ENCODE results near the gene MAN2A2. TPM values are rescaled to one million over a fixed set of nuclear protein-coding genes. Genes with fewer than 3 reads are reported as not detected.

Gene MAN2A2
- total RNA-seq, 1 donor from 2014 or later, result 90.4 TPM

GRCh38 chr15:90876512-90877170 is 26.5 kb upstream of the MAN2A2 start:
- no peak overlapping the region for H3K27ac ChIP-seq
- H3K4me1 ChIP-seq, result peaks cover 5 to 19% of the 10 kb centered on the region in 2 donors
- intact Hi-C loops (cut with DNase I), result no loop called here
- TF ChIP-seq CTCF (IDR thresholded peaks at IDR 0.05), result no peak
- H3K36me3 ChIP-seq, result peaks cover 60 to 62% of the 10 kb centered on the region in 2 donors
- H3K27me3 ChIP-seq, result no peaks in the 10 kb centered on the region
- no peaks in the 10 kb centered on the region for H3K9me3 ChIP-seq
- DNase-seq (ENCODE audit: low spot score in 2 of 2), result no peak
- no peak overlapping the region for H3K4me3 ChIP-seq

DNA sequence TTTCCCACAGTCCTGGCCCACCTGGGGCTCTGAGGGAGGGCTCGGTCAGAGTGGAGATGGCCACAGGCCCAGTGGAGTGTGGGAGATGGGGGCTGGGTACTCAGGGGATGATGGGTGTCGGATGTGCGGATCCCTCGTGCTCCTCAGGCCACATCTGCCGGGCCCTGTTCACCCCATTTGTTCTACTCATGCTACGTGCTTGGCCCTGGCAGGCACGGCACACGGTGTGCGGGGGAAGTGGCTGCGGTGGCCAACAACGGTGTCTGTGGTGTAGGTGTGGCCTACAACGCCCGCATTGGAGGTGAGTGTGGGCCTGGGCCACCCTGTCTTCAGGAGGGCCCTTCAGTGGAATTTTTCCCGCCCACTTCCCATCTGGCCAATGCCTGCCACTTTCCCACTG is 25.8 kb upstream of the MAN2A2 start:
- intact Hi-C loops (cut with DNase I), result no loop called here
- Histone ChIP-seq H3K36me3 (peaks cover 66 to 69% of the 10 kb centered on the region in 2 donors), H3K27me3 (no peaks in the 10 kb centered on the region), H3K4me1 (peaks cover 5 to 19% of the 10 kb centered on the region in 2 donors), H3K4me3 (no peak overlapping the region), H3K9me3 (no peaks in the 10 kb centered on the region), H3K27ac (no peak overlapping the region)
- no peak for DNase-seq (ENCODE audit: low spot score in 2 of 2)
- TF ChIP-seq CTCF (IDR thresholded peaks at IDR 0.05), result no peak

GRCh38 chr15:90877996-90878395 is 25.1 kb upstream of the MAN2A2 start:
- Histone ChIP-seq H3K4me1 (peaks cover 5 to 14% of the 10 kb centered on the region in 2 donors), H3K27ac (no peak overlapping the region), H3K9me3 (no peaks in the 10 kb centered on the region), H3K36me3 (peaks cover 66 to 72% of the 10 kb centered on the region in 2 donors), H3K4me3 (no peak overlapping the region), H3K27me3 (no peaks in the 10 kb centered on the region)
- DNase-seq (ENCODE audit: low spot score in 2 of 2), result no peak
- intact Hi-C loops (cut with DNase I), result no loop called here
- no peak for TF ChIP-seq CTCF (IDR thresholded peaks at IDR 0.05)

- peaks cover 66 to 72% of the 10 kb centered on the region in 2 donors for H3K36me3 ChIP-seq
- DNase-seq (ENCODE audit: low spot score in 2 of 2), result no peak
- TF ChIP-seq CTCF (IDR thresholded peaks at IDR 0.05), result no peak
- H3K27me3 ChIP-seq, result no peaks in the 10 kb centered on the region
- no peak overlapping the region for H3K4me3 ChIP-seq
- H3K9me3 ChIP-seq, result no peaks in the 10 kb centered on the region
- peaks cover 0 to 14% of the 10 kb centered on the region in 2 donors for H3K4me1 ChIP-seq
- no peak overlapping the region for H3K27ac ChIP-seq
- intact Hi-C loops (cut with DNase I), result no loop called here
Observed at GRCh38 chr15:90878660-90879059, 24.4 kb upstream of the MAN2A2 start.

GRCh38 chr15:90879730-90880366 is 23.3 kb upstream of the MAN2A2 start:
- Histone ChIP-seq H3K36me3 (peaks cover 66 to 72% of the 10 kb centered on the region in 2 donors), H3K27ac (no peak overlapping the region), H3K27me3 (no peaks in the 10 kb centered on the region), H3K4me1 (peaks cover 5 to 13% of the 10 kb centered on the region in 2 donors), H3K9me3 (no peaks in the 10 kb centered on the region), H3K4me3 (no peak overlapping the region)
- intact Hi-C loops (cut with DNase I), result loop anchor here (10.0 kb wide), 3 partner anchors 355 to 985 kb away; partner anchors contain the start of genes AP3S2 and CRTC3
- DNase-seq (ENCODE audit: low spot score in 2 of 2), result no peak
- no peak for TF ChIP-seq CTCF (IDR thresholded peaks at IDR 0.05)
